Activated CD4-positive, alpha-beta T cell treated with anti-CD3 and anti-CD28 coated beads for 36 hours (primary cell): ENCODE data around the gene HPX. TPM values are rescaled to one million over a fixed set of nuclear protein-coding genes. Genes with fewer than 3 reads are reported as not detected.
A peak's percentile ranks its signal among the peaks of the same experiment; 100 is the strongest.

ENCODE experiments used
- ATAC-seq: fragments of 200-7000 bp; cut with Tn5 transposase; one replicate; pipeline ENCODE4 v1.10.0; 2021; ENCODE audit warnings: mild to moderate bottlenecking, moderate library complexity
- CTCF ChIA-PET: fragments of 350-600 bp; sonication (Branson Sonifier 250); formaldehyde crosslinking; loops from one replicate; lab custom pipeline; 2021; ENCODE audit warnings: antibody characterized with exemption; lab: Charles Lee
- POLR2A ChIA-PET: fragments of 350-600 bp; sonication (Branson Sonifier 250); formaldehyde crosslinking; loops from one replicate; lab custom pipeline; 2021; ENCODE audit warnings: antibody characterized with exemption, inconsistent platforms; lab: Charles Lee
- DNase-seq: peaks from one replicate; pipeline ENCODE4 v3.0.0-alpha.2; 2020
- H3K27ac Mint-ChIP-seq: one replicate; pipeline ENCODE4 v1.8.0; 2021; ENCODE audit warnings: mixed read lengths
- H3K27me3 Mint-ChIP-seq: one replicate; pipeline ENCODE4 v1.8.0; 2021; ENCODE audit warnings: mixed read lengths
- H3K36me3 Mint-ChIP-seq: one replicate; pipeline ENCODE4 v1.8.0; 2021; ENCODE audit warnings: low read depth, mixed read lengths
- H3K4me1 Mint-ChIP-seq: one replicate; pipeline ENCODE4 v1.8.0; 2021; ENCODE audit warnings: mixed read lengths
- H3K4me3 Mint-ChIP-seq: one replicate; pipeline ENCODE4 v1.8.0; 2021; ENCODE audit warnings: mild to moderate bottlenecking, moderate library complexity, mixed read lengths
- H3K9me3 Mint-ChIP-seq: one replicate; pipeline ENCODE4 v1.8.0; 2021; ENCODE audit warnings: low read depth, mixed read lengths
- intact Hi-C, 2 experiments: fragments of 100-400 bp; cut with DNase I in 1 of 2; cut with micrococcal nuclease in 1 of 2; formaldehyde crosslinking; loops; one replicate each; pipeline versions ENCODE4 v1.14.2 to v1.15.1; 2022 to 2024; cut with DNase I, micrococcal nuclease
- total RNA-seq, 2 experiments: library from RNA; stranded (reverse); gene quantifications; one replicate each; pipeline ENCODE4 v1.2.3, GENCODE V29; 2021

The HPX gene
- under 1 TPM; 0.16 to 0.33 TPM for total RNA-seq

DNA sequence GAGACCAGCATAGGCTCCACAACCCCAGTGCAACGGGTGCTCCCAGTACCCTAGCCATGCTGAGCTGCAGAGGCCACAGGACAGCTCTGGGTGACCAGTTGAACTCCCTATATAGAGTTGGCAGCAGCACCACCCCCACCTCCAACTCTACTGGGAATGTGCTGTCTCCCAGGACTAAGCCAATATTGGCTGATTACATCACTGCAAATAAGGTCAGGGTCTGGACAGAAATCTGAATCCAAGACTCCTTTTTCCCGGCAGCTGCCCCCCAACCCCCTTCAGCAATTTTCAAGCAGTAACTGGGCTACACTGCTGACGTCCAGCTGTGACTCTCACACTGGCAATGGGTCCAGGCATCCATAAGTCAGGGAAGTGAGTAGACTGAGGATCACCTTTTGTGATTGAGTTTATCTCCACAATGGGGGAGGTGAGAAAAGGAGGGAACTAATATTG is at the start of gene HPX:
TSS of gene HPX (minus strand) at position 82 of the 453 bp plus-strand sequence. CDS start at position 58, 24 bp downstream.
- ChIA-PET POLR2A (no interaction called here), CTCF (interaction anchor here (0.8 to 11.8 kb wide), 13 partner anchors 14 to 265 kb away, joined by 3 to 536 read pairs (median 5); partner anchors contain the start of genes ARFIP2 and TIMM10B)
- intact Hi-C loops: loop anchor here in 1 of 2 experiments (5.0 kb wide), 1 partner anchor 316 kb away; no protein-coding TSS in a partner anchor
- H3K27me3 Mint-ChIP-seq: no peaks in the 10 kb centered on the region
- H3K36me3 Mint-ChIP-seq: no peaks in the 10 kb centered on the region
- H3K27ac Mint-ChIP-seq: no peak within 1 kb of the TSS
- H3K4me1 Mint-ChIP-seq: peaks cover under 1% of the 10 kb centered on the region
- DNase-seq (no peak), ATAC-seq (no peak)
- no peak within 1 kb of the TSS for H3K4me3 Mint-ChIP-seq
- no peaks in the 10 kb centered on the region for H3K9me3 Mint-ChIP-seq

DNA sequence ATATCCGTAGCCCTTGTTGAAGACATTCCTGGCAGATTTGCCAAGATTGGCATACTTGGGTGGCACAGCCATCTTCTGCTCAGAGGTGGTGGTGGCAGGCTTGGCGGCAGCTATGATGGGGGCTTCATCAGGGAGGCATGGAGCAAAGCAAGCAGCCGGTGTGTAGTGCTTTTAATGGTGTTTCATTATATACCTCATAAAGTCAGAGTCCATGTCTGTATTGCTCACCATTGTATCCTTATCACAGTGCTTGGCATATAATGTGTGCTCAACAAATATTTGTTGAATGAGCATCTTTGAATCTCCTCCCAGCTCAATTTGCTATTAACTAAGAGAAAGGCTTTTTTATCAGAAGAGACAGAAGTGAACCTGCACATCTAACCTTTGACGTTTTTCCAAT is 48.5 kb upstream of the HPX start:
- Mint-ChIP-seq H3K36me3 (peaks cover 25% of the 10 kb centered on the region), H3K9me3 (no peaks in the 10 kb centered on the region), H3K27ac (no peak overlapping the region), H3K27me3 (no peaks in the 10 kb centered on the region), H3K4me3 (no peak overlapping the region), H3K4me1 (peaks cover 2% of the 10 kb centered on the region)
- DNase-seq (no peak), ATAC-seq (no peak)
- intact Hi-C loops: loop anchor here in 1 of 2 experiments (10.0 kb wide), 1 partner anchor 1025 kb away; the partner anchor contains the start of gene PPFIBP2
- ChIA-PET POLR2A (no interaction called here), CTCF (interaction anchor here (0.6 to 2.4 kb wide), 6 partner anchors 10 to 429 kb away, joined by 3 to 10 read pairs (median 4); no protein-coding TSS in a partner anchor)

DNA sequence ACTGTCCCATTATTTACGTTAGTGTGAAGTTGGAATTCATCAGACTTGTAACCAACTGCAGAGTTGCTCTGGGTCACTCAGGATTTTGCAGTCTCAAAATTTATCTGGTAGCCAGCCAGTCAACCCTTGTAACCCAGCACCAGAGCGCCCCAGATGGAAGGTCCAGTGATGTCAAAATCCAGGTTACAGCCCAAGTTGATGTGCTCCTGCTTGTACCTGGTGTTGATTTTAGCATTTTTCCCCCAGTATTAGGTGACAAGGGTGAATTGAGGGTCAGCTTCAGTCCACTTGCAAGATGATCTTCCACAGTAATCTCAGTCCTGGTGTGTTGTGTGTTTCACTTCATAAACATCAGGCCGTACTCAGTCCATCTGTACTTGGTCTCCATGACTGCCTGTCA is 48.0 kb upstream of the HPX start:
- no peak for DNase-seq
- ATAC-seq: no peak
- CTCF ChIA-PET: interaction anchor here (1.4 to 2.8 kb wide), 3 partner anchors 17 to 110 kb away, joined by 4 to 10 read pairs (median 9); no protein-coding TSS in a partner anchor
- H3K36me3 Mint-ChIP-seq: peaks cover 25% of the 10 kb centered on the region
- POLR2A ChIA-PET: no interaction called here
- peaks cover 2% of the 10 kb centered on the region for H3K4me1 Mint-ChIP-seq
- no peak overlapping the region for H3K4me3 Mint-ChIP-seq
- no peaks in the 10 kb centered on the region for H3K9me3 Mint-ChIP-seq
- no peak overlapping the region for H3K27ac Mint-ChIP-seq
- H3K27me3 Mint-ChIP-seq: no peaks in the 10 kb centered on the region
- intact Hi-C loops: loop anchor here in 1 of 2 experiments (10.0 kb wide), 1 partner anchor 1026 kb away; the partner anchor contains the start of gene PPFIBP2

- POLR2A ChIA-PET: no interaction called here
- ATAC-seq (no peak), DNase-seq (no peak)
- H3K27ac Mint-ChIP-seq: no peak overlapping the region
- no peaks in the 10 kb centered on the region for H3K27me3 Mint-ChIP-seq
- CTCF ChIA-PET: interaction anchor here (1.4 to 3.1 kb wide), 4 partner anchors 17 to 110 kb away, joined by 4 to 13 read pairs (median 10); no protein-coding TSS in a partner anchor
- peaks cover 27% of the 10 kb centered on the region for H3K36me3 Mint-ChIP-seq
- no peak overlapping the region for H3K4me3 Mint-ChIP-seq
- H3K9me3 Mint-ChIP-seq: no peaks in the 10 kb centered on the region
- peaks cover 4% of the 10 kb centered on the region for H3K4me1 Mint-ChIP-seq
- intact Hi-C loops: loop anchor here in 1 of 2 experiments (10.0 kb wide), 1 partner anchor 1026 kb away; the partner anchor contains the start of gene PPFIBP2
Observed at GRCh38 chr11:6488342-6488741, 47.6 kb upstream of the HPX start.

DNA sequence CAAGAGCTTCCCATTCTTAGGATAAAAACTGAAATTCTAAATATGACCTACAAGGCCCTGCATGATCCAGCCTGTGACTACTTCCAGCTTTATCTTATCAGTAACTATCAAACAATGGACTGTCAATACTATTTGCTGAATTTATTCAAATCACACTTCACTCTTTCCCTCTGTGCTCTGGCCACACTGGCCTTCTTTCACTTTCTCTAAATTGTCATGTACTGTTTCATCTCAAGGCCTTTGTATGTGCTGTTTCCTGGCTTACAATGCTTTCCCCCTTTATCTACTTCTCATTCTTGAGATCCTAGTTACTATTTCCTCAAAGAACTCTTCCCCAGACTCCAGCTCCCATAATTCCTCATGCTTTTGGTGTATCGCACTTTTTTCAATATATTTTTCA is 46.2 kb upstream of the HPX start:
- no peak for DNase-seq
- H3K27me3 Mint-ChIP-seq: no peaks in the 10 kb centered on the region
- no peak overlapping the region for H3K4me3 Mint-ChIP-seq
- peaks cover 15% of the 10 kb centered on the region for H3K4me1 Mint-ChIP-seq
- ChIA-PET POLR2A (interaction anchor here (0.7 kb wide), 1 partner anchor 79 kb away, joined by 3 read pairs; no protein-coding TSS in a partner anchor), CTCF (interaction anchor here (1.0 to 3.1 kb wide), 5 partner anchors 19 to 326 kb away, joined by 3 to 13 read pairs (median 4); no protein-coding TSS in a partner anchor)
- no peak overlapping the region for H3K27ac Mint-ChIP-seq
- no peaks in the 10 kb centered on the region for H3K9me3 Mint-ChIP-seq
- H3K36me3 Mint-ChIP-seq: peaks cover 29% of the 10 kb centered on the region
- ATAC-seq: no peak
- intact Hi-C loops: loop anchor here (2.0 to 10.0 kb wide), 2 partner anchors 40 to 1028 kb away; partner anchors contain the start of gene PPFIBP2 (in 1 of the 2)

DNA sequence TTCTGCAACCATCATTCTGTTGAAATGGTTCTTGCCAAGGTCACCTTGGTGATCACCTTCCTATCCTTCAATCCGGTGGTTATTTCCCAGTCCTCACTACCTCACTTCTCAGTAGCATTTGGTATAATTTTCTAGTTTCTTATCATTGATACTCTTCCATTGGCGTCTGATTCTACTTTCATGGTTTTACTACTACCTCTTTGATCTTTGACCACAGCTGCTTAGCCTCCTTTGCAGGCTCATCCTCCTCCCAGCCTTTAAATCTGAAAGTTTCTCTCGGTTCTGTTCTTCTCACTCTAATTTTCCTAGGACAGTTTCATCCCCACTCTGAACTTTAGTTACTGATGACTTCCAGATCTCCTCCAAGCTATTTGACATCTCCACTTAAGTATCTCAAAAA is 45.5 kb upstream of the HPX start:
- no peak for DNase-seq
- no peaks in the 10 kb centered on the region for H3K27me3 Mint-ChIP-seq
- ChIA-PET POLR2A (interaction anchor here (0.7 kb wide), 1 partner anchor 79 kb away, joined by 3 read pairs; no protein-coding TSS in a partner anchor), CTCF (interaction anchor here (0.6 to 3.1 kb wide), 5 partner anchors 19 to 197 kb away, joined by 4 to 13 read pairs (median 4); partner anchors contain the start of gene MRPL17)
- H3K4me1 Mint-ChIP-seq: peaks cover 15% of the 10 kb centered on the region
- peaks cover 26% of the 10 kb centered on the region for H3K36me3 Mint-ChIP-seq
- no peak for ATAC-seq
- intact Hi-C loops: loop anchor here (2.0 to 10.0 kb wide), 2 partner anchors 41 to 1029 kb away; partner anchors contain the start of gene PPFIBP2 (in 1 of the 2)
- H3K9me3 Mint-ChIP-seq: no peaks in the 10 kb centered on the region
- H3K27ac Mint-ChIP-seq: no peak overlapping the region
- no peak overlapping the region for H3K4me3 Mint-ChIP-seq

DNA sequence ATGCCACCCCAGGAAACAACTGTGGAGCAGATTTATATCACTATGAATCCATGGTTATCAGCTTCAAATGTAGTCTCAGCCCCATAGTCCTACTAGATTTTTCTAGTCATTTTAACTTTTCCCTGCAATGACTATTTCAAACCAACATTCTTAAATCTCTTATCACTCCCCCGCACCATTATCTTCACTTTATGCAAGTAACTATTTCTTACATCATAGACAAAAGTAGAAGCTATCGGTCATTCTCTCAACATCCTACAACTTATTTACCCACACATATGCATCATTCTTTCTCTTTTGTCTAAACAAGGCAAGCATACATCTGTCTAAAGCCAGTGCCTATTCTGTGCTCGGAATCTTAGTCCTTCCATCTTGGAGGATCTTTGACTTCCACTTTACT is 44.9 kb upstream of the HPX start:
- H3K27ac Mint-ChIP-seq: no peak overlapping the region
- intact Hi-C loops: loop anchor here (2.0 to 10.0 kb wide), 2 partner anchors 41 to 1029 kb away; partner anchors contain the start of gene PPFIBP2 (in 1 of the 2)
- ATAC-seq (no peak), DNase-seq (no peak)
- ChIA-PET CTCF (interaction anchor here (0.6 to 3.1 kb wide), 7 partner anchors 10 to 197 kb away, joined by 3 to 13 read pairs (median 4); partner anchors contain the start of gene MRPL17), POLR2A (interaction anchor here (0.7 kb wide), 1 partner anchor 44 kb away, joined by 3 read pairs; no protein-coding TSS in a partner anchor)
- H3K4me3 Mint-ChIP-seq: no peak overlapping the region
- H3K4me1 Mint-ChIP-seq: peaks cover 15% of the 10 kb centered on the region
- no peaks in the 10 kb centered on the region for H3K9me3 Mint-ChIP-seq
- no peaks in the 10 kb centered on the region for H3K27me3 Mint-ChIP-seq
- H3K36me3 Mint-ChIP-seq: peaks cover 27% of the 10 kb centered on the region

DNA sequence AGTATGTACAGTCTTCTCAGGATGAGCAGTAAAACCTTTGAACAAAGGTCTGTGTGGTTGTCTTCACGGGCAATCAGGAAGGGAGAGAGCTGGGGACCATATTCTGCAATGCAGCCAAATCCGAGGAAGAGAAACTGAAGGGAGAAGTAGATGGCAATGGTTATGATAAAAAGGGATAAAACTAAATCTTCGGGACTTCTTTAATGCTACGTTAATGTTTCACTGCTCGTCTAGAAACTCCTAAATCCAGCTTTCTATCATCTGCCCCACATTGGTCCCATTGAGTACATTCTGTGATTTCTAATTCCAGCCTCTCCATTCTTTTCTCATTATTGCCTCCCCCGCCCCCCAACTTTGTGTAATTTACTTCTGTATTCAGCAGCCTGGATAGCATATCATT is 42.2 kb upstream of the HPX start:
- no peaks in the 10 kb centered on the region for H3K9me3 Mint-ChIP-seq

GRCh38 chr11:6482441-6482840 is 41.7 kb upstream of the HPX start:
- DNase-seq (no peak), ATAC-seq (no peak)
- no peaks in the 10 kb centered on the region for H3K9me3 Mint-ChIP-seq
- H3K27ac Mint-ChIP-seq: peak overlapping the region; percentile 92
- intact Hi-C loops: loop anchor here (5.0 to 10.0 kb wide), 4 partner anchors 50 to 1032 kb away; partner anchors contain the start of genes APBB1 (in 1 of the 2) and PPFIBP2 (in 1 of the 2)
- no peaks in the 10 kb centered on the region for H3K27me3 Mint-ChIP-seq
- peaks cover 30% of the 10 kb centered on the region for H3K4me1 Mint-ChIP-seq
- POLR2A ChIA-PET: no interaction called here
- peaks cover 22% of the 10 kb centered on the region for H3K36me3 Mint-ChIP-seq
- CTCF ChIA-PET: interaction anchor here (0.9 to 2.2 kb wide), 10 partner anchors 16 to 275 kb away, joined by 3 to 15 read pairs (median 4); no protein-coding TSS in a partner anchor
- peak overlapping the region; percentile 80 for H3K4me3 Mint-ChIP-seq

More for the DNA sequence above, 42.2 kb upstream of the HPX start:
- Mint-ChIP-seq H3K27me3 (no peaks in the 10 kb centered on the region), H3K27ac (peak overlapping the region; percentile 92), H3K4me3 (peak overlapping the region; percentile 80), H3K4me1 (peaks cover 30% of the 10 kb centered on the region), H3K36me3 (peaks cover 22% of the 10 kb centered on the region)
- no peak for DNase-seq
- intact Hi-C loops: loop anchor here (5.0 to 10.0 kb wide), 4 partner anchors 49 to 1032 kb away; partner anchors contain the start of genes APBB1 (in 1 of the 2) and PPFIBP2 (in 1 of the 2)
- ChIA-PET CTCF (interaction anchor here (0.7 to 2.2 kb wide), 7 partner anchors 9 to 197 kb away, joined by 3 to 7 read pairs (median 3); no protein-coding TSS in a partner anchor), POLR2A (no interaction called here)
- no peak for ATAC-seq

GRCh38 chr11:6481924-6482275 is 41.1 kb upstream of the HPX start:
- ChIA-PET POLR2A (interaction anchor here (0.7 to 1.3 kb wide), 7 partner anchors 9 to 248 kb away, joined by 3 to 6 read pairs (median 4); partner anchors contain the start of genes FHIP1B, MRPL17 and TAF10), CTCF (interaction anchor here (0.6 to 2.2 kb wide), 18 partner anchors 13 to 477 kb away, joined by 3 to 15 read pairs (median 4); partner anchors contain the start of genes HPX and MRPL17)
- H3K27me3 Mint-ChIP-seq: no peaks in the 10 kb centered on the region
- peaks cover 30% of the 10 kb centered on the region for H3K4me1 Mint-ChIP-seq
- DNase-seq (peak; percentile 34), ATAC-seq (peak; percentile 4)
- H3K36me3 Mint-ChIP-seq: peaks cover 22% of the 10 kb centered on the region
- intact Hi-C loops: loop anchor here (1.0 to 10.0 kb wide), 17 partner anchors 50 to 1033 kb away; partner anchors contain the start of genes APBB1 (in 2 of the 2), FHIP1B (in 2 of the 2), ILK (in 2 of the 2) and MRPL17 (in 2 of the 2)
- peak overlapping the region; percentile 80 for H3K4me3 Mint-ChIP-seq
- H3K9me3 Mint-ChIP-seq: no peaks in the 10 kb centered on the region
- H3K27ac Mint-ChIP-seq: peak overlapping the region; percentile 92
